ENCODE data around the gene MECR.

Gene MECR

DNA sequence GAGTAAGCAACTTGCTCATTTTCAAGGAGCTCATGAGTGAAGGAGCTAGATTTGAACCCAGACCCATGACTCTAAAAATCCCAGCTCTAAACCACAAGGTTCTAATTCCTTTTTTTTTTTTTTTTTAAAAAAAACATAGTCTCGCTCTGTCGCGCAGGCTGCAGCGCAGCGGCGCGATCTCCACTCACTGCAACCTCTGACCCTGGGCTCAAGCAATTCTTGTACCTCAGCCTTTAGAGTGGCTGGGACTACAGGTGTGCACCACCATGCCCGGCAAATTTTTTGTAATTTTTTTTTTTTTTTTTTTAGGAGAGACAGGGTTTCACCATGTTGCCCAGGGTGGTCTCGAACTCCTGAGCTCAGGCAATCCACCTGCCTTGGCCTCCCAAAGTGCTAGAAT, 62.8 kb downstream of the MECR start:
- TF ChIP-seq, protein P1, sequence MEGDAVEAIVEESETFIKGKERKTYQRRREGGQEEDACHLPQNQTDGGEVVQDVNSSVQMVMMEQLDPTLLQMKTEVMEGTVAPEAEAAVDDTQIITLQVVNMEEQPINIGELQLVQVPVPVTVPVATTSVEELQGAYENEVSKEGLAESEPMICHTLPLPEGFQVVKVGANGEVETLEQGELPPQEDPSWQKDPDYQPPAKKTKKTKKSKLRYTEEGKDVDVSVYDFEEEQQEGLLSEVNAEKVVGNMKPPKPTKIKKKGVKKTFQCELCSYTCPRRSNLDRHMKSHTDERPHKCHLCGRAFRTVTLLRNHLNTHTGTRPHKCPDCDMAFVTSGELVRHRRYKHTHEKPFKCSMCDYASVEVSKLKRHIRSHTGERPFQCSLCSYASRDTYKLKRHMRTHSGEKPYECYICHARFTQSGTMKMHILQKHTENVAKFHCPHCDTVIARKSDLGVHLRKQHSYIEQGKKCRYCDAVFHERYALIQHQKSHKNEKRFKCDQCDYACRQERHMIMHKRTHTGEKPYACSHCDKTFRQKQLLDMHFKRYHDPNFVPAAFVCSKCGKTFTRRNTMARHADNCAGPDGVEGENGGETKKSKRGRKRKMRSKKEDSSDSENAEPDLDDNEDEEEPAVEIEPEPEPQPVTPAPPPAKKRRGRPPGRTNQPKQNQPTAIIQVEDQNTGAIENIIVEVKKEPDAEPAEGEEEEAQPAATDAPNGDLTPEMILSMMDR (IDR thresholded peaks at IDR 0.05; ENCODE audit: low read length) = no peak
- TF ChIP-seq EZH2phosphoT487 (IDR thresholded peaks at IDR 0.05; ENCODE audit: low read length) (no peak), EZH2 (optimal IDR thresholded peaks at IDR 0.05; ENCODE audit: low read depth, low read length) (no peak)
- Histone ChIP-seq H4K20me1 (ENCODE audit: insufficient read depth, low read length) (peaks cover 84% of the 10 kb centered on the region), H3K36me3 (replicated peaks; ENCODE audit: insufficient read depth, low read length) (peaks cover 10% of the 10 kb centered on the region; the same call in 1 of the 2 replicates), H3K4me2 (ENCODE audit: low read depth, low read length) (no peak overlapping the region), H3K27ac (ENCODE audit: low read length) (no peak overlapping the region), H3K27me3 (replicated peaks; ENCODE audit: insufficient read depth, low read length) (no peaks in the 10 kb centered on the region), H3K4me1 (ENCODE audit: low read length) (no peaks in the 10 kb centered on the region; the same call in 1 of the 2 replicates), H3K9ac (ENCODE audit: low read length) (no peak overlapping the region), H3K79me2 (ENCODE audit: low read length) (peaks cover 100% of the 10 kb centered on the region), H3K4me3 (ENCODE audit: low read length) (no peak overlapping the region), H3K9me3 (replicated peaks; ENCODE audit: insufficient read depth, low read length) (no peaks in the 10 kb centered on the region), H2AFZ (ENCODE audit: low read length) (no peak overlapping the region), H3K9me2 (replicated peaks; ENCODE audit: insufficient read depth, low read length) (no peaks in the 10 kb centered on the region), H3F3A (ENCODE audit: insufficient read depth, low read length) (0 out of 2 replicates have a peak, but pooled peaks cover 7% of the 10 kb centered on the region)
- DNase-seq = no peak

DNA sequence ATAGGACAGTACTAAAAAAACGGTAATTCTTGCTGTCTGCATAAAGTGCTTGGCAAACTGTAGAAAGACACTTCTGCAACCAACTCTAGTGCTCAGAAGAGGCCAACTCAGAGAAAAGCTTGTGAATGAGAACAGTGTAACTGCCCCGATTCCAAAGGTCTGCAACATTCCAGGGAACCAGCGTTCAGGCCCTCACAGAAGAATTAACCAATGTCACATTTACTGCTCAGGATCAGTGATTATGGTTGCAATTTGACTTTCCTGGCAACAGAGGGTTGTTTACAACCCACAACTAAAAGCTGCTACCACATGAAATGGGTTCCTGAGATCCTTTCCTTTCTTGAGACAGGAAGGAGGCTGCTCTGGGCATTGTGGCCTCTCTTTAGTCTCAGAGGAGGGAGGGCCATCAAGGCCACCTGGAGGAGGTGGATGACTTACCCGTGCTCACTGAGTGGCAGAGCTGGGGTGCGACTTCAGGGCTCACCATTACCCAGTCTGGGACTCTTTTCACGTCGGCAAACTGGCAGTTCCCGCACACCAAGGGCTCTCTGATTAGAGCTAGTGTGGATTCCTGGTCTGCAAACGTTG, 64.3 kb downstream of the MECR start:
- H3K4me1 ChIP-seq (ENCODE audit: low read length) = no peaks in the 10 kb centered on the region
- H3K79me2 ChIP-seq (ENCODE audit: low read length) = peaks cover 100% of the 10 kb centered on the region
- H3K9me3 ChIP-seq (replicated peaks; ENCODE audit: insufficient read depth, low read length) = no peaks in the 10 kb centered on the region
- DNase-seq = no peak
- H3K27me3 ChIP-seq (replicated peaks; ENCODE audit: insufficient read depth, low read length) = no peaks in the 10 kb centered on the region
- TF ChIP-seq EZH2 (optimal IDR thresholded peaks at IDR 0.05; ENCODE audit: low read depth, low read length) (no peak), EZH2phosphoT487 (IDR thresholded peaks at IDR 0.05; ENCODE audit: low read length) (no peak)
- TF ChIP-seq, protein P1 (IDR thresholded peaks at IDR 0.05; ENCODE audit: low read length) = no peak
- 0 out of 2 replicates have a peak, but pooled peaks cover under 1% of the 10 kb centered on the region for H3F3A ChIP-seq (ENCODE audit: insufficient read depth, low read length)
- H3K27ac ChIP-seq (ENCODE audit: low read length) = no peak overlapping the region
- no peak overlapping the region for H2AFZ ChIP-seq (ENCODE audit: low read length)
- H3K9ac ChIP-seq (ENCODE audit: low read length) = no peak overlapping the region
- H3K4me2 ChIP-seq (ENCODE audit: low read depth, low read length) = no peak overlapping the region
- H3K9me2 ChIP-seq (replicated peaks; ENCODE audit: insufficient read depth, low read length) = no peaks in the 10 kb centered on the region
- peaks cover 80% of the 10 kb centered on the region for H4K20me1 ChIP-seq (ENCODE audit: insufficient read depth, low read length)
- H3K4me3 ChIP-seq (ENCODE audit: low read length) = no peak overlapping the region
- peaks cover 10% of the 10 kb centered on the region; the same call in 1 of the 2 replicates for H3K36me3 ChIP-seq (replicated peaks; ENCODE audit: insufficient read depth, low read length)

DNA sequence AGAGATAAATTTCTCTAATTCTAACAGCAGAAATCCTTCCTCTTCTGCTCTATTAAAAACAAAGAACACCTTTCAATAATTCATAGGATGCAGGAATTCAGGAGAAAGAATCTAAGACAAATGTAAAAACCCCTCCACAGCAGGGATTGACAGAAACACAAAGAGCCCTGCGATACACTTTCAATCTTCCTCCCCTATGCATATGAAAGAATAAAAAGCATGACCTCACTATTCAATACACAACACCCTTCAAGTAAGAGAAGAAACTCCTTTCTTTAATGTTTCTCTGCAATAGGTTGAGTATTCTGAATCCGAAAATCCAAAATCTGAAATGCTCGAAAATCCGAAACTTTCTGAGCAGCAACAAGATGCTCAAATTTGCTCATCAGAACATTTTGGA, 66.1 kb downstream of the MECR start:
- H3K9me3 ChIP-seq (replicated peaks; ENCODE audit: insufficient read depth, low read length) = no peaks in the 10 kb centered on the region
- no peaks in the 10 kb centered on the region for H3F3A ChIP-seq (ENCODE audit: insufficient read depth, low read length)
- no peak overlapping the region for H3K27ac ChIP-seq (ENCODE audit: low read length)
- no peak overlapping the region for H3K4me2 ChIP-seq (ENCODE audit: low read depth, low read length)
- H3K36me3 ChIP-seq (replicated peaks; ENCODE audit: insufficient read depth, low read length) = peaks cover 18% of the 10 kb centered on the region; the same call in 1 of the 2 replicates
- H2AFZ ChIP-seq (ENCODE audit: low read length) = no peak overlapping the region
- no peaks in the 10 kb centered on the region for H3K4me1 ChIP-seq (ENCODE audit: low read length)
- H3K9me2 ChIP-seq (replicated peaks; ENCODE audit: insufficient read depth, low read length) = no peaks in the 10 kb centered on the region
- H4K20me1 ChIP-seq (ENCODE audit: insufficient read depth, low read length) = peaks cover 72% of the 10 kb centered on the region
- H3K9ac ChIP-seq (ENCODE audit: low read length) = no peak overlapping the region
- no peaks in the 10 kb centered on the region for H3K27me3 ChIP-seq (replicated peaks; ENCODE audit: insufficient read depth, low read length)
- no peak for TF ChIP-seq EZH2phosphoT487 (IDR thresholded peaks at IDR 0.05; ENCODE audit: low read length)
- TF ChIP-seq, protein P1 (IDR thresholded peaks at IDR 0.05; ENCODE audit: low read length) = no peak
- TF ChIP-seq EZH2 (optimal IDR thresholded peaks at IDR 0.05; ENCODE audit: low read depth, low read length) = no peak
- H3K4me3 ChIP-seq (ENCODE audit: low read length) = no peak overlapping the region
- H3K79me2 ChIP-seq (ENCODE audit: low read length) = peaks cover 99% of the 10 kb centered on the region
- no peak for DNase-seq
